ENCODE results near the gene SLX4IP. TPM values are rescaled to one million over a fixed set of nuclear protein-coding genes. Genes with fewer than 3 reads are reported as not detected.

Gene SLX4IP
- total RNA-seq, 4 donors from 2014 or later: 6.3 to 8.3 (median 7.4) TPM

DNA sequence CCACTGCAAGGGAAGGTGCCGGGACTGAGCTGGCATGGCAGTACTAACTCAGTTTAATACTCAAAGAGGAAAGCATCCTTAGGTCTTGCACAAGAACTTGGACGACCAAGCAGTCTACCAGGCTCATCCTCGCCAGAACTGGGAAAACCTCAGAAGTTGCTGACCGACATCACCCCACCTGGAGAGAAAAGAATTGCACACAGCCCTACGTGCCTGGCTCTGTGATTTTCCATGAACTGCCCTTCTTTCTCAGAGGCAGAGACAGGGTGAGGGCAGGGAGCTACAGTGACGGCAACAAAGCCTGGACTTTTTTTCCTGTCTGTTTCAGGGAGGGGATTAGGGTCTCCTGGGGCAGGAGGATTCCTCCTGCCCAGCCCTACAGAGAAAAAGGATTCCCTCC, 230.7 kb downstream of the SLX4IP start:
- Histone ChIP-seq H3K4me1 (peaks cover 61 to 93% of the 10 kb centered on the region in 2 donors), H3K9me3 (no peaks in the 10 kb centered on the region), H3K36me3 (peaks cover 3 to 6% of the 10 kb centered on the region in 2 donors), H3K27ac (peak overlapping the region; percentile 55 to 99 (median 60)), H3K4me3 (replicated peaks in 1 of 3) (no peak overlapping the region), H3K27me3 (no peaks in the 10 kb centered on the region)
- WGBS, 2 donors: 75 to 86% methylated on average over 6 of the region's 6 CpGs
- intact Hi-C loops (cut with DNase I): no loop called here
- no peak for DNase-seq
- TF ChIP-seq, protein P1, sequence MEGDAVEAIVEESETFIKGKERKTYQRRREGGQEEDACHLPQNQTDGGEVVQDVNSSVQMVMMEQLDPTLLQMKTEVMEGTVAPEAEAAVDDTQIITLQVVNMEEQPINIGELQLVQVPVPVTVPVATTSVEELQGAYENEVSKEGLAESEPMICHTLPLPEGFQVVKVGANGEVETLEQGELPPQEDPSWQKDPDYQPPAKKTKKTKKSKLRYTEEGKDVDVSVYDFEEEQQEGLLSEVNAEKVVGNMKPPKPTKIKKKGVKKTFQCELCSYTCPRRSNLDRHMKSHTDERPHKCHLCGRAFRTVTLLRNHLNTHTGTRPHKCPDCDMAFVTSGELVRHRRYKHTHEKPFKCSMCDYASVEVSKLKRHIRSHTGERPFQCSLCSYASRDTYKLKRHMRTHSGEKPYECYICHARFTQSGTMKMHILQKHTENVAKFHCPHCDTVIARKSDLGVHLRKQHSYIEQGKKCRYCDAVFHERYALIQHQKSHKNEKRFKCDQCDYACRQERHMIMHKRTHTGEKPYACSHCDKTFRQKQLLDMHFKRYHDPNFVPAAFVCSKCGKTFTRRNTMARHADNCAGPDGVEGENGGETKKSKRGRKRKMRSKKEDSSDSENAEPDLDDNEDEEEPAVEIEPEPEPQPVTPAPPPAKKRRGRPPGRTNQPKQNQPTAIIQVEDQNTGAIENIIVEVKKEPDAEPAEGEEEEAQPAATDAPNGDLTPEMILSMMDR (IDR thresholded peaks at IDR 0.05): no peak
- TF ChIP-seq POLR2A (IDR thresholded peaks at IDR 0.05): no peak

DNA sequence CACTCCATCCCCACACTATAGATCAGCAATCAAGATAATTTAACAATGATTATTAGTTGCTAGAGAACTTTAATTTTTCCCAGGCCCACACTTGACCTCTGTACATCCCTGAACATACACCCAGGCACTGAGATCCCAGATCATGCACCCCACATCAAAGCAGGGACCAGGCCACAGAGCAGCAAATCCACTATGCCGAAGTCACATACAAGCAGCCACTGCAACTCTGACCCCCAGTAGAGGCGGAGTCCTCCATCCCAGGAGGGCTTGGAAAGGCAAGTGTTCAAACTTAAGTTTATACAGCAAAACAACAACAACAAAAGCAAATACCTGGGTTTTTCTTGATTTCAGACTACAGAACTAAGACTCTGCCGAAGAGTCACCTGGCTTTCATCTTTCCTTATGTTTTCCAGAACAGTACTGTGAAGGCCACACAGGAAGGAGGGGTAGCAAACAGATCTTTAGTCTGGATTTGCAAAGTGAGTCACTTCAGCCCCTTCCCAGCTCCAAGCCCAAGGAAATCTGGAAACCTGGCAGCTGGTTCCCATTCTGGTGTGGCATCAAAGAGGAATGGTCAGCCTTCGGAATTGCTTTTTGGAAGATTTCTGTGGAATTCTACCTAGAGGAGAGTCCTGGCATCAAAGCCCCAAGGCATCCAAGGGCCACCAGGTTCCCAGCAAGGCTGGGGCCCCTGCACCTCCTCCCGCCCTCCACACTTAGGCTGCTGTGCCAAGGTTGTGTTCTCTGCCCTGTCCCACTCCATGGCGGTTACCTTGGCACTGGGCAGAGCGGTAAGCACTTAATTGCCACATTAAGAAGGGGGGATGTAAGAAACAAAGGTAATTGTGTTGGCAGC, 231.3 kb downstream of the SLX4IP start:
- 77 to 78% methylated on average over 7 of the region's 7 CpGs for WGBS, 2 donors
- Histone ChIP-seq H3K9me3 (no peaks in the 10 kb centered on the region), H3K27ac (peak overlapping the region; percentile 55 to 99 (median 60)), H3K4me1 (peaks cover 63 to 93% of the 10 kb centered on the region in 2 donors), H3K27me3 (no peaks in the 10 kb centered on the region), H3K4me3 (replicated peaks in 1 of 3) (no peak overlapping the region), H3K36me3 (peaks cover 0 to 6% of the 10 kb centered on the region in 2 donors)
- TF ChIP-seq POLR2A (IDR thresholded peaks at IDR 0.05): no peak
- TF ChIP-seq, protein P1 (IDR thresholded peaks at IDR 0.05): no peak
- intact Hi-C loops (cut with DNase I): no loop called here
- no peak for DNase-seq

DNA sequence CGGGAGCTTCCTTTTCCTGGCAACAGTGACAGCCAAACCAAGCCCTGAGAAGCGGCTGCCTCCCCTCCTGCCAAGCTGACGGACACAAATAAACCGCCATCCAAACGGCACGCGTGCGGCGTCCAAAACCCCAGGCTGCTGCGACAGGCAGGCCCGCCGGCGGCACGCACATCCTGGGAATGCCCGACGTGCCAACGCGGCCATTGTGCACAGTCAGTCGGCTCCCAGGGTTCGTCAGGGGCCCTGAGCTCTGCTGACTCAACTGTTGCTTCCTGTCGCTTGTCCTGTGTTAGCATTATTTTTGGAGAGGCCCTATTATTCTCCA, 231.9 kb downstream of the SLX4IP start:
- Histone ChIP-seq H3K27me3 (no peaks in the 10 kb centered on the region), H3K4me3 (replicated peaks in 1 of 3) (no peak overlapping the region), H3K27ac (peak overlapping the region; percentile 55 to 99 (median 60)), H3K36me3 (peaks cover 0 to 6% of the 10 kb centered on the region in 2 donors), H3K9me3 (no peaks in the 10 kb centered on the region), H3K4me1 (peaks cover 63 to 91% of the 10 kb centered on the region in 2 donors)
- DNase-seq: peak; percentile 20 to 35
- intact Hi-C loops (cut with DNase I): no loop called here
- TF ChIP-seq, protein P1 (IDR thresholded peaks at IDR 0.05): no peak
- TF ChIP-seq POLR2A (IDR thresholded peaks at IDR 0.05): no peak
- WGBS, 2 donors: 67 to 83% methylated on average over 21 of the region's 21 CpGs

DNA sequence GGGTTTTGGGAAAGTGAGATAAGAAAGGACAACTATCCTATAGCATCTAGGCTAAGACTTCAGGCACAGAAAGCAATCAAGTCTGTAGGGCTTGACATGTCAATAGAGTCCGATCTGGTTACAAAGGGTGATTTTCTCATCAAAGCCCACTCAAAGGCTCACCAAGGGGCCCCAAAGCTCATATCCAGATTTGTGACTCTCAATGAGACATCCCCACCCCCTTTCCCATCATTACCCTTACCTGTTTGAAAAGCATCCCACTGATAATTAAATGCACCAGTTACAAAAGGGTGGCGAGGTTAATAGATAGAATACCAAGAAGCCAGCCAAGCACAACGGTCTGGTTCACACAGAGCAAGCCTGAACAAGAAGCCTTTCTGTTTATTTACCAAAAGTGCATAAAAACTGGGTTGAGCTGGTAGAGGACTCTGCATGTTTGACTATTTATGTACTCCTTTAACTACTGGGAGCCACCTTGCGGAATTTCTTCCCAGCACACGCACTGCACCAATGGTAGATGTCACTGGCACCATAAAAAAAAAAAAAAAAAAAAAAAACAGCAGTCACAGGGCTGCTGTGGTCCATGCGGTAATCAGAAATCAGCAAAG, 232.6 kb downstream of the SLX4IP start:
- peaks cover 63 to 85% of the 10 kb centered on the region in 2 donors for H3K4me1 ChIP-seq
- 43 to 46% methylated on average over 6 of the region's 6 CpGs for WGBS, 2 donors
- no peaks in the 10 kb centered on the region for H3K9me3 ChIP-seq
- peak overlapping the region; percentile 55 to 99 (median 60) for H3K27ac ChIP-seq
- TF ChIP-seq POLR2A (IDR thresholded peaks at IDR 0.05): no peak
- TF ChIP-seq, protein P1 (IDR thresholded peaks at IDR 0.05): peak in 4 of 6 experiments; percentile 26 to 63 (median 39)
- peak; percentile 42 to 59 for DNase-seq
- intact Hi-C loops (cut with DNase I): no loop called here
- no peaks in the 10 kb centered on the region for H3K27me3 ChIP-seq
- peaks cover 0 to 3% of the 10 kb centered on the region in 2 donors for H3K36me3 ChIP-seq
- H3K4me3 ChIP-seq (replicated peaks in 1 of 3): no peak overlapping the region
